ENCODE results near the gene MAP4K3. TPM values are rescaled to one million over a fixed set of nuclear protein-coding genes. Genes with fewer than 3 reads are reported as not detected.

MAP4K3 gene
- polyA plus RNA-seq (2012; ENCODE audit: insufficient read length, low read depth) = 8.3 TPM

GRCh38 chr2:39436592-39437521 is at the start of gene MAP4K3:
Gene MAP4K3 (minus strand): TSS chr2:39437285. CDS start chr2:39436987, 298 bp downstream.
- TF ChIP-seq SIN3A (IDR thresholded peaks at IDR 0.05; ENCODE audit: borderline replicate concordance, insufficient read depth, low read length) = no peak
- TF ChIP-seq REST (IDR thresholded peaks at IDR 0.05; ENCODE audit: insufficient read depth in 1 of 2, low read depth in 2 of 2, low read length in 2 of 2) = no peak; a peak in 1 of 4 replicates
- peak; percentile 79; the same call in 1 of the 2 replicates for TF ChIP-seq POLR2AphosphoS5 (IDR thresholded peaks at IDR 0.05; ENCODE audit: low read depth, low read length)
- TF ChIP-seq TAF1 (IDR thresholded peaks at IDR 0.05; ENCODE audit: borderline replicate concordance, insufficient read depth, low read length) = peak; percentile 87
- TF ChIP-seq FOXP2 (optimal IDR thresholded peaks at IDR 0.05; ENCODE audit: borderline replicate concordance, extremely low read depth, extremely low read length, insufficient read depth) = peak; percentile 28

GRCh38 chr2:39486071-39486470 is 49.0 kb upstream of the MAP4K3 start:
- no peak for TF ChIP-seq SIN3A (IDR thresholded peaks at IDR 0.05; ENCODE audit: borderline replicate concordance, insufficient read depth, low read length)

DNA sequence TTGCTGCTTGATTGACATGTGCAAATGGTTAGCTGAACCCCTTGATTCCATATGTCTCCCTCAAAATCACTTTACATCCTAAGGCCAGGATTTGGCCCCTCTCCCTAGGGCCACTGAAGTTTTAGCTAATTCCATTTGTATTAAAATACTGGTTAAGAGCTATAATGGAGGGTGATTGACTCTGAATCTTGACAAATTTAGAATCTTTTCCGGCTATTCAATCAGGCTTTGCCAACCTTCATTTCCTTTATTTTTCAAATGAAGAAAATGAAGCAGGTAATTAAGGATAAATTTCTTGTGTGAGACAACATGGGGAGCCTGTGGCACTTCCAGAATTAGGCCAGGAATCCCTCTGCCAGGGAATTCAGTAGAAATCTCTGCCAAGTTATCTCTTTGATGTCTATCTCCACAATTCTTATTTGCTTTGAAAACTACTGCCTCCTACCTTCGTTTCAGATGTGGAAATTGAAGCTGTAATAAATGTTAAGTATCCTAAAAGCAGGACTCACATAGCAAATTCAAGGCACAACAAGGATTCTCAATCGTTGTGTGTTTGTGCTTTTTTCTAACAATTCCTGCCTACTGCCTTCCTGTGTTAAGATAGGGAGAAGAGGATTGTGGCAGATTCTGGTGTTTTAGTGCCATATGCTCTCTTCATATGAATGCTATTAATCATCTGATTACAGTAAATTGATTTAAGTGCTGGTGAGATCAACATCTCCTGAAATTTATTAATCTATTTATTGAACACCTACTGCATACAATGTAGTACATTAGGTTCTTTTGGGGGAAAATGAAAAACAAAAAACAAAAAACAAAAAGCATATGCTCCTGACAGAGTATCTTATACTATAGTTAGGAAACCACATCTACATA is 47.8 kb upstream of the MAP4K3 start:
- no peak for TF ChIP-seq POLR2AphosphoS5 (IDR thresholded peaks at IDR 0.05; ENCODE audit: low read depth, low read length)

- no peak for TF ChIP-seq FOXP2 (optimal IDR thresholded peaks at IDR 0.05; ENCODE audit: borderline replicate concordance, extremely low read depth, extremely low read length, insufficient read depth)
- TF ChIP-seq REST (IDR thresholded peaks at IDR 0.05; ENCODE audit: insufficient read depth in 1 of 2, low read depth in 2 of 2, low read length in 2 of 2) = no peak
- no peak for TF ChIP-seq TAF1 (IDR thresholded peaks at IDR 0.05; ENCODE audit: borderline replicate concordance, insufficient read depth, low read length)
- TF ChIP-seq SIN3A (IDR thresholded peaks at IDR 0.05; ENCODE audit: borderline replicate concordance, insufficient read depth, low read length) = no peak
- no peak for TF ChIP-seq POLR2AphosphoS5 (IDR thresholded peaks at IDR 0.05; ENCODE audit: low read depth, low read length)
These were observed 47.1 kb upstream of the MAP4K3 start for GRCh38 chr2:39484206-39484605.

- no peak for TF ChIP-seq FOXP2 (optimal IDR thresholded peaks at IDR 0.05; ENCODE audit: borderline replicate concordance, extremely low read depth, extremely low read length, insufficient read depth)
- no peak for TF ChIP-seq POLR2AphosphoS5 (IDR thresholded peaks at IDR 0.05; ENCODE audit: low read depth, low read length)
These were observed 46.4 kb upstream of the MAP4K3 start for GRCh38 chr2:39483534-39483933.

- TF ChIP-seq REST (IDR thresholded peaks at IDR 0.05; ENCODE audit: insufficient read depth in 1 of 2, low read depth in 2 of 2, low read length in 2 of 2) (no peak), POLR2AphosphoS5 (IDR thresholded peaks at IDR 0.05; ENCODE audit: low read depth, low read length) (no peak), SIN3A (IDR thresholded peaks at IDR 0.05; ENCODE audit: borderline replicate concordance, insufficient read depth, low read length) (no peak), FOXP2 (optimal IDR thresholded peaks at IDR 0.05; ENCODE audit: borderline replicate concordance, extremely low read depth, extremely low read length, insufficient read depth) (no peak), TAF1 (IDR thresholded peaks at IDR 0.05; ENCODE audit: borderline replicate concordance, insufficient read depth, low read length) (no peak)
These were observed 44.5 kb upstream of the MAP4K3 start for GRCh38 chr2:39481611-39482010.
